ENCODE measurements around the gene SEC24A.
"Not testable (repeated sequence)": the region's sequence is repeated elsewhere in the genome, so short reads cannot be mapped to it uniquely, and the experiment has no call there.

SEC24A gene

DNA sequence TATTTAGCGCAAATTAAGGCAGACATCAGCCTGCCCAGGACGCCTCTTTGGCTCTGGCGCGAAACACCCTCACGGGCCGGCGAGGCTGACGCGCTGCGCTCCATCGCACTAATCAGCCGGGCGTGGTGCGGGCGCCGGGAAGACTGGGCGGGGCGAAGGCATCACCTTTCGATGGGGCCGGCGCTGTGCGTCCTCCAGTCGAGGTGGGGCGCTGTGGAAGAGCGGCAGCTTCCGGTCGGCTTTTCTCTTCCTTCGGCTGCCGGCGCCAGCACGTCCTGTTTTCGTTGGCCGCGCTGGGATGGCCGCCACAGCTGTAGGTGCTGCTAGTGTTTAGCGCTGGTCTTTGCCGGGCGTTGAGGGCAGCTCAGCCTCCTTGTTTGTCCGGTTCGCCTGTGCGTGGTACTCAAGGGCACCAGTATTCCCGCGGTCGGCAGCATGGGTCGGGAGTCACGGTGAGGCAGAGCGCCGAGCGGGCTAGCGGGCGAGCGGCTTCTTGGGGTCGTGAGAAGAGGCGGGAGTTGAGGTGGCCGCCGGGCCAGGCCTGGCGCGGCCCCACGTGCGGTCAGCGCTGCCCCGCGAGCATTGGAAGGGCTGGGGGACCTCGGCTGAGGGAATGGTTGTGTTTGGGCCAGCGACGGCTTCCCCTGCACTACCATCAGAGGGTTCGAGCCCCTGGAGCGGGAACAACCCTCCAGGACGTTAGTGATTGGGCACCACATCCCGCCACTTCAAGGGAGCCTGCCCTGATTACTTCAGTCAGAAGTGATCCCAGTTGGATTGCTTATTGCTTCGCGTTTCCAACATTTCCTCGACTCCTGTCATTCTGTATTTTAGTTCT lies 110.1 kb downstream of the SEC24A start, which contains the start of gene DDX46:
TSS of gene DDX46 (plus strand) at position 276 of the 838 bp plus-strand sequence. CDS start at position 436, 160 bp downstream.
- peak; percentile 91 for DNase-seq

DNA sequence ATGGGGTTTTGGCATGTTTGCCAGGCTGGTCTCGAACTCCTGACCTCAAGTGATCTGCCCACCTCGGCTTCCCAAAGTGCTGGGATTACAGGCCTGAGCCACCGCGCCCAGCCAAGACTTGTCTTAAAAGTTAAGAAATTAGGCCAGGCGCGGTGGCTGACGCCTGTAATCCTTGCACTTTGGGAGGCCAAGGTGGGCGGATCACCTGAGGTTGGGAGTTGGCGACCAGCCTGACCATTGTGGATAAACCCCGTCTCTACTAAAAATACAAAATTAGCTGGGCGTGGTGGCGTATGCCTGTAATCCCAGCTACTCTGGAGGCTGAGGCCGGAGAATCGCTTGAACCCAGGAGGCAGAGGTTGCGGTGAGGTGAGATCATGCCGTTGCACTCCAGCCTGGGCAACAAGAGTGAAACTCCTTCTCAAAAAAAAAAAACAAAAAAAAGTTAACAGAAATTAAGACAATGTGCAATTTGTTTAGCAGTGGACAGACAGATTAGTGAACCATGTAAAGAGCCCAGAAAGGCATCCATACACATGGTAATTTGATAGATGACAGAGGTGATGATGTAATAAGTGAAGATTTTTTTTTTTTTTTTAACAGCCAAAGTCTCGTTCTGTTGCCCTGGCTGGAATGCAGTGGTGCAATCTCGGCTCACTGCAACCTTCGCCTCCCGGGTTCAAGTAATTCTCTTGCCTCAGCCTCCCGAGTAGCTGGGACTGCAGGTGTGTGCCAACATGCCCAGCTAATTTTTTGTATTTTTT lies 119.1 kb downstream of the SEC24A start:
- not testable (repeated sequence) for DNase-seq

DNA sequence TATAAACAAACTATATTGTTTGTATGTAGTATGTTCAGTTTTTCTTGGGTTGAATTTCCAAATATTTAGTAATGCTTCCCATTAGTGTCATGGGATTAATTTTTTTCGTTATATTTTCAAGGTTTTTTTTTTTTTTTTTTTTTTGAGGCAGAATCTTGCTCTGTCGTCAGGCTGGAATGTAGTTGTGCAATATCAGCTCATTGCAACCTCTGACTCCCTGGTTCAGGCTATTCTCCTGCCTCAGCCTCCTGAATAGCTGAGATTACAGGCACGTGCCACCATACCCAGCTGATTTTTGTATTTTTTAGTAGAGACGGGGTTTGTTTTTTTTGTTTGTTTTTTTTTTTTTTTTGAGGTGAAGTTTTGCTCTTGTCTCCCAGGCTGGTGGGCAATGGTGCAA lies 120.6 kb downstream of the SEC24A start:
- no peak for DNase-seq

DNA sequence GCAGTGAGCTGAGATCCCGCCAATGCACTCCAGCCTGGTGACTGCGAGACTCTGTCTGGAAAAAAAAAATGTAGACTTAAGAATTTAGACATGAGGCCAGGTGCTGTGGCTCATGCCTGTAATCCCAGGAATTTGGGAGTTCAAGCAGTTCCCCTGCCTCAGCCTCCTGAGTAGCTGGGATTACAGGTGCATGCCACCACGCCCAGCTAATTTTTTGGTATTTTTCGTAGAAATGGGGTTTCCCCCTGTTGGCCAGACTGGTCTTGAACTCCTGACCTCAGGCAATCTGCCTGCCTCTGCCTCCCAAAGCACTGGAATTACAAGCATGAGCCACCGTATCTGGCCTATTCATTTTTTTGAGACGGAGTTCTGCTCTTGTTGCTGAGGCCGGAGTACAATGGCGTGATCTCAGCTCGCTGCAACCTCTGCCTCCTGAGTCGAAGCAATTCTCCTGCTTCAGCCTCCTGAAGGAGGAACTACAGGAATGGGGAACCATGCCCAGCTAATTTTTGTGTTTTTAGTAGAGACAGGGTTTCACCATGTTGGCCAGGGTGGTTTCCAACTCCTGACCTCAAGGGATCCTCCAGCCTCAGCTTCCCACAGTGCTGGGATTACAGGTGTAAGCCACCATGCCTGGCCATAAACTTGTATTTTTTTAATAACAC lies 124.0 kb downstream of the SEC24A start:
- no peak for DNase-seq

DNA sequence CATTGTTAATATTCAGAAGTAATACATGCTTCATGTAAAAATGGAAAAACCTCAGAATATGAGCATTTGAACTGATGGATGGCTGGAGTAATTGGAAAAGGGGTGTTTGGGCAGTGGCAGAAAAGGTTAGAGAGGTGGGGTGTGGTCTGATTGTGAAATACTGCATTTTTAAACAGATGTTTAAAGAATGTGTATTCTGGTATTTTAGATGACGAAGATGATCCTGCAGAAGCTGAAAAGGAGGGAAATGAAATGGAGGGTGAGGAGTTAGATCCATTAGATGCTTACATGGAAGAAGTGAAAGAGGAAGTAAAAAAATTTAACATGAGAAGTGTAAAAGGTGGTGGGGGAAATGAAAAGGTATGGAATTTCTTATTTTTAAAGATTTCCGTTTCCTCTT lies 128.8 kb downstream of the SEC24A start:
- no peak for DNase-seq

Measured in central memory CD4-positive, alpha-beta T cell (primary cell).